LHCN-M2 (cell line): ENCODE measurements around the gene SIN3B. TPM values are rescaled to one million over a fixed set of nuclear protein-coding genes. Genes with fewer than 3 reads are reported as not detected.
A peak's percentile ranks its signal among the peaks of the same experiment; 100 is the strongest.

Experiments used
- DNase-seq: peaks from one replicate; pipeline ENCODE4 v3.0.0-alpha.2; 2012; ENCODE audit warnings: low read depth
- total RNA-seq: library from RNA; depleted of rRNA; stranded (reverse); fragments of >200 nt; gene quantifications from 2 replicates; pipeline ENCODE4 v1.2.3, GENCODE V29; 2014

SIN3B gene
- total RNA-seq, 1 experiment from 2014 or later: 25.5 TPM

DNA sequence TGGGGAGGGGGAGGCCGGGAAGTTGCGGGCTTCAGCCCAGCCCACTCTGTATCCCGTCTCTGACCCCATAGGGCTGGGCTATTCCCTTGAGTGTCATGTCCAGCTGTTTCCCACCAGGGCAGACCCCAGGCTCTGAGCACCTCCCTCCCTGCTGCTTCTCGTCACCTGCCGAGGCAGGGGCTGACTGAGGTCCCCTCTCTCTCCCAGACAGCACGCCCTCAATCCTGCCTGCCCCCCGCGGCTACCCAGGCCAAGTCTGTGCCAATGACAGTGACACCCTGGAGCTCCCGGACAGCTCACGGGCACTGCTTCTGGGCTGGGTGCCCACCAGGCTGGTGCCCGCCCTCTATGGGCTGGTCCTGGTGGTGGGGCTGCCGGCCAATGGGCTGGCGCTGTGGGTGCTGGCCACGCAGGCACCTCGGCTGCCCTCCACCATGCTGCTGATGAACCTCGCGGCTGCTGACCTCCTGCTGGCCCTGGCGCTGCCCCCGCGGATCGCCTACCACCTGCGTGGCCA, 60.2 kb downstream of the SIN3B start:
- DNase-seq: no peak

DNA sequence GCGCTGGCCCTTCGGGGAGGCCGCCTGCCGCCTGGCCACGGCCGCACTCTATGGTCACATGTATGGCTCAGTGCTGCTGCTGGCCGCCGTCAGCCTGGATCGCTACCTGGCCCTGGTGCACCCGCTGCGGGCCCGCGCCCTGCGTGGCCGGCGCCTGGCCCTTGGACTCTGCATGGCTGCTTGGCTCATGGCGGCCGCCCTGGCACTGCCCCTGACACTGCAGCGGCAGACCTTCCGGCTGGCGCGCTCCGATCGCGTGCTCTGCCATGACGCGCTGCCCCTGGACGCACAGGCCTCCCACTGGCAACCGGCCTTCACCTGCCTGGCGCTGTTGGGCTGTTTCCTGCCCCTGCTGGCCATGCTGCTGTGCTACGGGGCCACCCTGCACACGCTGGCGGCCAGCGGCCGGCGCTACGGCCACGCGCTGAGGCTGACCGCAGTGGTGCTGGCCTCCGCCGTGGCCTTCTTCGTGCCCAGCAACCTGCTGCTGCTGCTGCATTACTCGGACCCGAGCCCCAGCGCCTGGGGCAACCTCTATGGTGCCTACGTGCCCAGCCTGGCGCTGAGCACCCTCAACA, 60.8 kb downstream of the SIN3B start:
- no peak for DNase-seq

DNA sequence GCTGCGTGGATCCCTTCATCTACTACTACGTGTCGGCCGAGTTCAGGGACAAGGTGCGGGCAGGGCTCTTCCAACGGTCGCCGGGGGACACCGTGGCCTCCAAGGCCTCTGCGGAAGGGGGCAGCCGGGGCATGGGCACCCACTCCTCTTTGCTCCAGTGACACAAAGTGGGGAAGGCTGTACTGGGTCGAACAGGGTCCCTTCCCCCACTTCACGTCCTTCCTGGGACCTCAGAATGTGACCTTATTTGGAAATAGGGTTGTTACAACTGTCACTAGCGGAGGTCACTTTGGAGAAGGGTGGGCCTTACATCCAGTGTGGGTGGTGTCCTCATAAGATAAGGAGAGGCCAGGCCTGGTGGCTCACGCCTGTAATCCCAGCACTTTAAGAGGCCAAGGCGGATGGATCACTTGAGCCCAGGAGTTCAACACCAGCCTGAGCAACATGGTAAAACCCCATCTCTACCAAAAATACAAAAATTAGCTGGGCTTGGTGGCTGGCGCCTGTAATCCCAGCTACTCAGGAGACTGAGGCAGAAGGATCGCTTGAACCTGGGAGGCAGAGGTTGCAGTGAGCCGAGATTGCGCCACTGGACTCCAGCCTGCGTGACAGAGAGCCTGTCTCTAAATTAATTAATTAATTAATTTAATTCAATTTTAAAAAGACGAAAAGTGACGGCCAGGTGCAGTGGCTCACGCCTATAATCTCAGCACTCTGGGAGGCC, 61.4 kb downstream of the SIN3B start:
- no peak for DNase-seq

DNA sequence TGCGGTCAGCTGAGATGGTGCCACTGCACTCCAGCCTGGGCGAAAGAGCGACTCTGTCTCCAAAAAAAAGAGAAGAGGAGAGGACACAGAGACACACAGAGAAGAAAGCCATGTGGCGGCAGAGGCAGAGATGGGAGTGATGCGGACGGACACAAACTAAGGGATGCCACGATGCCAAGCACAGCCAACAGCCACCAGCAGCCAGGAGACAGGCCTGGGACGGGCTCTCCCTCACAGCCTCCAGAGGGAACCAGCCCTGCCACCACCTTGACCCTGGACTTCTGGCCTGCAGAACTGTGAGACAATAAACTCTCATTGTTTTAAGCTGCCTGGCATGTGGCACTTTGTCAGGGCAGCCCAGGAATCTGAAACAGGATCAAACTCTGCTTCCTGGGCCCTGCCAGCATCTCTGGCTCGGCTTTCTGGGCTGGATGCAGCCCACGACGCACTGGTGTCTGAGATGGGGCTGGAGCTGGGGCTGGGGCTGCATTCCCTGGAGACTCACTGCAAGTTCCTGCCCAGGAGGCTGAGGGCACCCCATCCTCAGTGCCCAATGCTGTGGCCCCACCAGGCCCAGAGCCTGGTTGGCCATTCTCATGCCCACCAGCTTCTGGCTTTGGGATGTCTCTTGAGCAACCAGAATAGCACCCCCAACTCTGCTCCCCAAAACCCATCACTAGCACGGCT, 62.6 kb downstream of the SIN3B start:
- no peak for DNase-seq

DNA sequence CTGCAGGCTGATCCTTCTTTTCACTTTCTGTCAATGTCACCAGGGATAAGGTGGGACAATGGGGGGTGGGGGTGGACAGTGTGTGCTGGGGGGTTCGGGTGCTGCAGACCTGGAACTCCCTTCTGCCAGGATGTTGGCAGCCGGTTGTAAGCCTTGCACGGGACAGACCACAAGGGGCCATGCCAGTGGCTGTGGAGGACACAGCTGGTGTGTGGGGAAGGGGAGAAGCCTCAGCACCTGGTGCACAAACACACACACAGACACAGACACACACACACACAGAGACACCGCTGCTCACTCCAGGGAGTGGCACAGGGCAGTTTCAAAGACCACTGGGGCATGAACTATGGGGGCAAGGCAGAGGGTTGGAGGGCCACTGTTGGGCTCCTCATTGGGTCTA, 63.2 kb downstream of the SIN3B start:
- DNase-seq: no peak

DNA sequence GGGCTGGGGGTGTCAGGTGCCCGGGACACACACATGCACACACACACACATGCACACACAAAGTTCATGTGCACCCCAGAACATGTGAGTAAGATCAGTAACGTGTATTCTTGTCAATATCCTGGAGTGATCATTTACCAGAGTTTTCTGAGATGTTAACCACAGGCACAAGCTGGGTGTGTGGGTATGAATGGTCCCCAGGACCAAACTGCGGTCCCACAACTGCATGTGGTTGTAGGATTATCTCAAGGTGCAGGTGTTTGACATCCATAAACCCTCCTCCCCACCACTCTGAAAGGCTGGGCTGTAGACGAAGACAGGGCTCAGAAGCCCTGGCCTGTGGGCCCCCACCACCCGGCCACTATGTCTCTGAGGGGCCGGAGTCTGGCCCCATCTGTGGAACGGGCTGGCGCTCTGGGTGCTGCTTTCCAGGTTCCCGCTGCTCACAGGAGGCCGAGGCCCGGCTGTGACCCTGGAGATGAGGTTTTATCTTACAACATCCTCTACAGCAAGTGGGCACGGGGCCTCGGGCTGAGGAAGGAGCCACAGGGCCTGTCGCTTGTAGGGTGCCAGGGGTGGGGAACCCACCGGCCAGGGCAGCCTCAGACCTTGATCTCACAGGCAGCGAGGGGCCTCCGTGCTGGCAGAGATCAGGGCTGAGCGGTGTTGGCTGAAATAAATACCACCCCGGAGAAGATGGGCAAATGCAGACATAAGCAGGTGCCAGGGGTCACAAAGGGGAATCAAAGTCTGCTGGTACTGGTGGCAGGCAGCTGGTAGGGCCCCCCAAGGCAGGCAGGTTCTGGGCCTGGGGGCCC, 63.9 kb downstream of the SIN3B start:
- DNase-seq: no peak

DNA sequence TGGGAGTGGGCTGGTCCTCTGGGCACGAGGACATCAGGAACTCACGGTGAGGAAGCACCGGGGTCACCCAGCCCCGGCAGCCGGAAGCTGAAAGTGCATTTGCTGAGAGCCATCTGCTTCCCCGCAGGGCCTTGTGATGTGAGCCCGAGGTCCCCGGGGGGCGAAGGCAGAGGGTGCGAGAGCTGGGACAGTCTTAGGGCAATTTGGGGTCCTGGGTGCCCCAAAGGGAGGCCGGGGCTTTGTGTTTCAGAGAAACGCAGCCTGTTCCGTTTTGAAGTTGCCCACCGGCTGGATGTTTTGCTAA, 64.4 kb downstream of the SIN3B start:
- DNase-seq: no peak

DNA sequence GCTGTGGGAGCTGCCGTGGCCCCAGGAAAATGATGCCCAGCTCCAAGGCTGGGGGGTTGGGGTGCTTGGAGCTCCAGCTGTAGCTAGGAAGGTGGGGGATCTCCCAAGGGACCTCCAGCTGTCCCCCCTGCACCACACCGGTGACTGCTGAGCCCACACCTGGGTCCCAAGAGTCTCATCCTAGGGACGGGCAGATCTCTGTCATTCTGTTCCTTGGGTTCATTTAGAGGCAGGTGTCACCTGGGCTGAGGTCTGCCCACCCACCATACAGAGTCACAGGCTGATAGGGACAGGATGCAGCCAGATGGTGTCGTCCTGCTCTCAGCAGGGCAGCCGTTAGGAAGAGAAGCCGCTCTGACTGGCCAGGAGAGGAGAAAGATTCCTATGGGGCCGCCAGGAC, 64.9 kb downstream of the SIN3B start:
- DNase-seq: no peak

DNA sequence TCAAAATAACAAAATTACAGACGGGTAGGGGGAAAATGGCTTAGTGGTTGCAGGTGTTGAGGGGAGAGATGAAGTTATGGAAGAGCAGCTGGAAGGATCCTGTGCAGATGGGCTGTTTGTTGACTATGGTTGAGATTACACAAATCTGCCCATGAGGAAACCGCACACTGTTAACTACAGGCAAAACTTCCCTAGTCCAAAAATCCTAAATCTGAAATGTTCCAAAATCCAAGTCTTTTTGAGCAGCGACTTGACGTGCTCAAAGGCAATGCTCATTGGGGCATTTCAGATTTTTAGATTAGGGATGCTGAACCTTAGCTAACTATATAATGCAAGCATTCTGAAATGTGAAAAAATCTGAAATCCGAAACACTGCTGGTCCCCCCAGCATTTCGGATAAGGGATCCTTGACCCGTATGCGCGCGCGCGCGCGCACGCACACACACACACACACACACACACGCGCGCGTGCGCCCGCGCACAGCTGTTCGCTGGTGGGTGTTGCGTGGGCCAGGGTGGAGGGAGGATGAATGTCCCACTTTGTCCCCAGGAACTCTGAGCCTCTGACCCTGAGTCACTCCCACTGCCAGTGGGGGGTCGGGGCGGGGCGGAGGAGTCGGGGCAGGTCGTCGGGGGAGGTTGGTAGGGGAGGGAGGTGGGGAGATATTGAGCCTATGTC, 66.4 kb downstream of the SIN3B start:
- DNase-seq: peak; percentile 16

DNA sequence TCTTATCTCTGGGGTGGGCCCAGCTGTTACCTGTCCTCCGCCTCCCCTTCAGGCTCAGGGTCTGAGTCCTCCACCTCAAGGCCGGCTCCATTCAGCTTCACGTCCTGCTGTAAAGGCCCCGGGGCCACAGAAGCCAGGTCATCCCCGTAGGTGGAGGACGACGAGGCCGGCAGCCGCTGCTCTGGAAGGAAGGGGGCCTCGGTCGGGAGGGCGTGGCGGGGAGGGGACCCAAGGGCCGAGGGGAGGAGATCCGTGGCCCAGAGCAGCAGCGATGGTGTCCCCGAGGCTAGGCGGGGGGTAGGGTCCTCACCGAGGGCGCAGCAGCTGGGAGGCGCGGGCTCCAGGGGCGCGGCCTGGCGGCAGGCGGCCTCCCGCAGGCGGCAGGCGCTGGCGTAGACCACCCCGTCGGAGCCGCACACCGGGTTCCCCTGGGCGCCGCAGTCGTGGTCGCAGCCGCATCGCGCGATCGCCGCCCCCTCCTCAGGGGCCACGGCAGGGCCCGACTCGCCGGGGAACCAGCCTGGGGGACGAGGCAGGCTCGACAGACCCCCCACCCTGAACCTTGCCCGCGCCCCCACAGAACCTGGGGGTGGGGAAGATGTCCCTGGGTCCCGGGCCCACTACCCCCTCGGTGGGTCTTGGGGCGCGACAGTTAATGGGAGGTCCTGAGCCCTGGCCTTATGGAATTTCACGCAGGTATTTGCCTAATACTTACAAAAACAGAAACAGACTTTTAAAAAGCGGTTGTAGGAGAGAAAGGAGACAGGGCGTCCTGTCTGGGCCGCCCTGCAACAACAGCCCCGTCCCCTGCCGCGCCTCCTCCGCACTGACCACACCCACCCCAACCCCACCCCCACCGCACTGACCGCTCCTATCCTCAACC, 67.2 kb downstream of the SIN3B start:
- DNase-seq: no peak

DNA sequence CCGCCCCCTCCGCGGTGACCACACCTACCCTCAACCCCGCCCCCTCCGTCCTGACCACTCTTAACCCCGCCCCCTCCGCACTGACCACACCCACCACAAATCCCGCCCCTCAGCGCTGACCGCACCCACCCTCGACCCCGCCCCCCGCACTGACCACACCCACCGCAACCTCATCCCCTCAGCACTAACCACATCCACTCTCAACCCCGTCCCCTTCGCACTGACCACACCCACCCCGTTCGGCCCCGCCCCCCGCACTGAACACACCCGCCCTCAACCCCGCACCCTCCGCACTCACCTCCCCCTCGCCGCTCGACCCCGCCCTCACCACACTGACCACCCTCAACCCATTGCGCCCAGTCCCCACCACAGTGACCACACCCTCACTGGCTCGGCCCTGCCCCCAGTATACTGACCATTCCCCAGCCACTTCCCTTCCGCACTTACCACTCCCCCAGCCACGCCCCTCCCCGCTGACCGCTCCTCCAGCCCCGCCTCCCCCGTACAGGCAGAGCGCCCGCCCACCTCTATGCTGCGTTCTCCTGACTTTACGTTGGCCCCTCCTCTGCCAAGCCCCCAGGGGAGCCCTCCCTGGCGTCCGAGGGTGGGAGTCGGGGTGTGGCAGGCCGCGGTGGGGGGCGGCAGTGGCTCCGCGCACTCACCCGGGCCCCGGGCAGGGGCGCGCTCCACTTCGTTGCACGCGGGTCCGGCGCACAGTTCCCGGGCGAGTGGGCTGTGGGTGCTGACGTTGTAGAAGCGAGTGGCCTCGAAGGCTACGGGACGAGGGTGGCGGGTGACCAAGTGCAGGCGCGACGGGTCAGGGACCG, 68.0 kb downstream of the SIN3B start:
- DNase-seq: peak; percentile 37

DNA sequence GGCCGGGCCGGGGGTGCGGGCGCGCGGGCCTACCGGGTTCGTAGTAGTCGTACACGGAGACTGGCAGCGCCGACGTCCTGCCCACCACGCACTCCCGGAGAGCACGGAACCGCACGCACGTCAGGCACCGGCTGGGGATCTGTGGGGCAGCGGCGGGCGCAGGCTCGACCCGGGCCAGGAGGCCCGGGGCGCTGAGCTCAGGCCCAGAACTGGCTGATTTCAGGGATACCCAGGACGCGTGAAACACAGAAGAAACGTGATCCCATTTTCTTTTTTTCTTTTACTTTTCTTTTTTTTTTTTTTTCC, 68.6 kb downstream of the SIN3B start:
- no peak for DNase-seq

DNA sequence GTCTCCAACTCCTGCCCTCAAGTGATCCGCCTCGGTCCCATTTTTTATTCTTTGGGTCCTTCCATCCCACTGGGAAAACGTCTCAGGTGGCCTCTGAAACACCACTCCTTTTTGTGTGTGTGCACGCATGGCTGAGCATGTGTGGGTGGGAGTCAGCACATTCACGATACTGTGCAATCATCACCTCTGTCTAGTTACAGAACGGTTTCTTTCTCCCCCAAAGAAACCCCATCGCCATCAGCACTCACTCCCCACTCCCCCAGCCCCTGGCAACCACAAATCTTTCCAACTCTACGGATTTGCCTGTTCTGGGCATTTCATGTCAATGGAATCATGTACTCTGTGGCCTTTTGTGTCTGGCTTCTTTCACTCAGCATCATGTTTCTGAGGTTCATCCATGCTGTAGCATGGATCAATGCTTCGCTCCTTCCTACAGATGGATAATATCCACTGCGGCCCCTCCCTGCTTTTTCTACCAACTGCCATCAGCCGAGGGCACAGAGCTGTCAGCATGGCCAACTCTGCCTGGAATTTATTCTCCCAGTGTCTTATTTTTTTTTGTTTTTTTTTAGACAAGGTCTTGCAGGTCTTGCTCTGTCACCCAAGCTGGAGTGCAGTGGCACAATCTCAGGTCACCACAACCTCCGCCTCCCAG, 69.3 kb downstream of the SIN3B start:
- DNase-seq: no peak

DNA sequence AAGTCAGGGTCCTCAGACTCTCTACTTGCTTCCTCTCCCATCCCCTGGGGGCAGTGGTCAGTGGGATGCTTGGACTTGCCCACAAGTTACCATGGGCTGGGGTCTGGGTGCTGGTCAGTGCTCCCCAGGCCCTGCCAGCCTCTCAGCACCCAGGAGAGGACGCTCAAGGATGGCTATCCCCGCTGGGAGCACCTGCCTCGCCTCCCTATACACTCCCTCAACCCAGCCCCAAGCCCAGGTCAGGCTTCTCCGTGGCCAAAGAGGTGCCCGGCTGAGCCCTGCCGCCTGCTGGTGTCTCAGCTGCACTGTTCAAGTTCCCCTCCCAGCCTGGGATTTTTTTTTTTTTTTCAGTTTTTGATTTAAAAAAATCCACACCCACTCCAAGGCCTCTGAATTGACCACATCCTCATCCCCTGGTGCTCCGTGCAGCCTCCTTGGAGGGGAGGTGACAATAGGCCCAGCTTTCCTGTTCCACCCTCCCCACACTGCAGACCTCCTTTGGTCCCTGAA, 70.4 kb downstream of the SIN3B start:
- DNase-seq: peak; percentile 11

DNA sequence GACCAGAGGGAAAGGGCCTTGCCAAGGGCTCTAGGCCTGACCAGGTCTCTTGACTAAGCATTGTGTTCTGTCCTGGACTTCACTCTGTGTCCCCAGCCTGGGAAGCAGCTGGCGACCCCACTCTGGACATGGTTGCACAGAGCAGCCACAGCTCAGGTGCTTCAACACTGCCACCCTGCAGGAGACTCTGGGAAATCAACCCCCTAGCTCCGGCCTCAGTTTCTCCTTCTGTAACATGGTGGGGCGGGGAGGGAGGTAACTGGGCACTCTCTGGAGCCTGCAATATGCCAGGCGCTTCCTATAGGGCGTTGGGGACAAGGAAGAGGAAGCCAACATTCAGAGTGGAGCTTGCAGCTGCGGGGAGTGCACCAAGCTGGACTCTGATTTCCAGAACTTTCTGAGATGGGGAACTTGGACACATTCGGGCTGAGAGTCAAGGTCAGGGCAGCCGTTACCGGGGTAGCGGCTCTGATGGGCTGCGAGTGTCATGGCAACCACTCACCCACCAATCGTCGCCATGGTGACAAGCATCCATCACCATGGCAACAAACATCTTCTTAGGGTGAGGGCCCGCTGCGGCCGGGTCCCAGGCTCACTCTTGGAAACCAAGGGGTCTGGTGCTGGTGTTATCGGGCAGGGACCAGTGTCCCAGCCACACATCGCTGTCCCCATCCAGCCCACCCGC, 72.4 kb downstream of the SIN3B start:
- DNase-seq: no peak

DNA sequence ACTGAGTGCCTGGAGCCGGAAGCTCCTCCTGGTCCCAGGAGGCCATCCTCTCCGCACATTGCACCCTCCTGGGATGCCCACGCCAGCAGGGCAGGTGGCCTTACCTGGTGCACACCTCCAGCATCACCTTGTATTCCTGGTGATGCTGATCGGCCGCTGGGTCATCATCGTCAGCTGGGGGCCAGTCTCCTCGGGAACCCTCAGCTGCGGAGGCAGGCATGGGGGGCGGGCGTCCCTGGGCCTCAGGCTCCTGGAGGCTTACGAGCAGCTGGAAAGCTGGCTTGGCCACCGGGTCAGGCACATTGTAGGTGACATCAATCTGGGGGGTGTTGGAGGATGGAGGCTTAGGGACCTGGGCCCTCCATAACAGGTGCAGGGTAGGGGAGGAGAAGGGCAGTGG, 73.3 kb downstream of the SIN3B start:
- DNase-seq: no peak

DNA sequence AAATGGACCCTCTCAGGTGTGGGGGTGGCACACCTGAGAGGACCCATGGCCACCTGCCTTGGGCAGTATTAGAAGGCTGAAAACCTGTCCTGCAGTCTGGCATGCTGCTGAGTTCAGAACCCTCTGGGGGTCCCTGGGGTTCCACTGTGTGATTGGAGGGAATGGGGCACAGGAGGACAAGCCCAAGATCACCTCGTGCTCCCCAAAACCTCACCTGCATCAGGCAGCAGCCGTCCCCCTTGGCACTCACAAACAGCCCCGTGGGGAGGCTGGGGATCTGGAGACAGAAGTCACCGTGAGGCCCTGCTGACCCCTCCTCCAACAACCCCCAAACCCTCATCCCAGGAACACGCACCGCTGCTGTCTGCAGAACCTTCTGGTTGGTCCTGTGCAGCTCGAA, 74.1 kb downstream of the SIN3B start:
- DNase-seq: no peak

DNA sequence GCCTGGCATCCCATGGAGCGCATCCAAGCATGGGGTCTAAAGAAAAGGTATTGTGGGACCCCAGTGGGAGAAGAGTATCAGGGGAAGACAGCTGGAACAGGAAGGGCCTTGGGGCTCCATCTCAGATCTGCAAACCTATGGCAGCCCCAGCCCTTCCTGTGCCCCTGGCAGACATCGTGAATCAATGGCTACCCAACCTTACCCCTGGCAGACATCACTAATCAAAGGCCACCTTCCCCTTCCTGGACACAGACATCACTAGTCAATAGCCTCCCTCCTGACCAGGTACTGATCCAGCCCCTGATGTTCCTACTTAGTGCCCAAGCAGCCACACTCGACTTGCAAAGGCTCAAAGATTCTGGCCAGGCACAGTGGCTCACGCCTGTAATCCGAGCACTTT, 75.4 kb downstream of the SIN3B start:
- DNase-seq: no peak

DNA sequence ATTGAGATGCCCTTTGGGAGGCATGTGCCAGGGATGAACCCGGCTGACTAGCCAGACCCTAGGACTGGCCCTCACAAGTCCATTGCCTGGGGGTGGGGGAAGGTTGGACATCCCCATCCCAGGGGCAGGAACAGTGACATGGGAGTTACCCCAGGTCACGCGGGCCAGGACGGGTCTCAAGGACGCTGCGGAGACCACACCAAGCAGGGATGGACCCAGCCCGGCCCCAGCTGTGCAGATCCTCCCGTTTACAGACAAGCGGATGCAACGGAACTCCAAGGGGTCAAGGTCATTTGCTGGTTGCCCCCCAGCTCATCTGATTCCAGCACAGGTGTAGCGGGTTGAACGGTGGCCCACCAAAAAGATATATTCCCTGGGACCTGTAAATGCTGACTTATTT, 79.6 kb downstream of the SIN3B start:
- no peak for DNase-seq
